ENCODE measurements around the gene ST3GAL5. TPM values are rescaled to one million over a fixed set of nuclear protein-coding genes. Genes with fewer than 3 reads are reported as not detected.
A peak's percentile ranks its signal among the peaks of the same experiment; 100 is the strongest.

Gene ST3GAL5
- total RNA-seq, 1 experiment from 2014 or later = 25.3 TPM

GRCh38 chr2:85828725-85829124 is 60.1 kb downstream of the ST3GAL5 start:
- Histone ChIP-seq H3K9me3 (ENCODE audit: low read depth, low read length, poor library complexity, severe bottlenecking) (no peaks in the 10 kb centered on the region), H3K36me3 (ENCODE audit: insufficient read depth, low read length, poor library complexity, severe bottlenecking) (no peaks in the 10 kb centered on the region), H3K4me3 (ENCODE audit: low read depth, low read length, poor library complexity, severe bottlenecking) (no peak overlapping the region), H3K27ac (ENCODE audit: low read depth, low read length, poor library complexity, severe bottlenecking) (no peak overlapping the region), H3K4me1 (ENCODE audit: insufficient read depth, low read length, poor library complexity, severe bottlenecking) (peaks cover 7% of the 10 kb centered on the region), H3K27me3 (replicated peaks; ENCODE audit: insufficient read depth, low read depth, low read length, poor library complexity) (no peaks in the 10 kb centered on the region)
- CTCF ChIA-PET = interaction anchor here (1.3 kb wide), 1 partner anchor 257 kb away, joined by 5 read pairs; no protein-coding TSS in a partner anchor
- TF ChIP-seq CTCF (conservative IDR thresholded peaks at IDR 0.05; ENCODE audit: low read depth, low read length) (no peak), EZH2 (IDR thresholded peaks at IDR 0.05; ENCODE audit: borderline replicate concordance, low read depth, low read length, poor library complexity, severe bottlenecking) (no peak)
- no peak for DNase-seq (ENCODE audit: low spot score)
- intact Hi-C loops (cut with micrococcal nuclease; ENCODE audit: unreplicated experiment) = loop anchor here (5.0 kb wide), 3 partner anchors 59 to 539 kb away; partner anchors contain the start of gene ST3GAL5
- POLR2A ChIA-PET (ENCODE audit: low non-redundant PET) = no interaction called here
- BruUV-seq (replicated peaks) = no TSS peak

GRCh38 chr2:85827879-85828569 is 60.8 kb downstream of the ST3GAL5 start:
- Histone ChIP-seq H3K4me1 (ENCODE audit: insufficient read depth, low read length, poor library complexity, severe bottlenecking) (peaks cover 7% of the 10 kb centered on the region), H3K36me3 (ENCODE audit: insufficient read depth, low read length, poor library complexity, severe bottlenecking) (no peaks in the 10 kb centered on the region), H3K27me3 (replicated peaks; ENCODE audit: insufficient read depth, low read depth, low read length, poor library complexity) (no peaks in the 10 kb centered on the region), H3K27ac (ENCODE audit: low read depth, low read length, poor library complexity, severe bottlenecking) (no peak overlapping the region), H3K4me3 (ENCODE audit: low read depth, low read length, poor library complexity, severe bottlenecking) (no peak overlapping the region), H3K9me3 (ENCODE audit: low read depth, low read length, poor library complexity, severe bottlenecking) (no peaks in the 10 kb centered on the region)
- no TSS peak for BruUV-seq (replicated peaks)
- intact Hi-C loops (cut with micrococcal nuclease; ENCODE audit: unreplicated experiment) = loop anchor here (1.0 to 5.0 kb wide), 5 partner anchors 59 to 539 kb away; partner anchors contain the start of gene ST3GAL5
- no peak for DNase-seq (ENCODE audit: low spot score)
- ChIA-PET CTCF (interaction anchor here (0.5 to 1.7 kb wide), 20 partner anchors 9 to 313 kb away, joined by 3 to 41 read pairs (median 4); partner anchors contain the start of genes POLR1A, PTCD3 and ST3GAL5), POLR2A (ENCODE audit: low non-redundant PET) (no interaction called here)
- no peak for TF ChIP-seq CTCF (conservative IDR thresholded peaks at IDR 0.05; ENCODE audit: low read depth, low read length)
- no peak for TF ChIP-seq EZH2 (IDR thresholded peaks at IDR 0.05; ENCODE audit: borderline replicate concordance, low read depth, low read length, poor library complexity, severe bottlenecking)

- no TSS peak for BruUV-seq (replicated peaks)
- Histone ChIP-seq H3K4me1 (ENCODE audit: insufficient read depth, low read length, poor library complexity, severe bottlenecking) (peaks cover 7% of the 10 kb centered on the region), H3K27ac (ENCODE audit: low read depth, low read length, poor library complexity, severe bottlenecking) (no peak overlapping the region), H3K27me3 (replicated peaks; ENCODE audit: insufficient read depth, low read depth, low read length, poor library complexity) (no peaks in the 10 kb centered on the region), H3K36me3 (ENCODE audit: insufficient read depth, low read length, poor library complexity, severe bottlenecking) (no peaks in the 10 kb centered on the region), H3K9me3 (ENCODE audit: low read depth, low read length, poor library complexity, severe bottlenecking) (no peaks in the 10 kb centered on the region), H3K4me3 (ENCODE audit: low read depth, low read length, poor library complexity, severe bottlenecking) (no peak overlapping the region)
- POLR2A ChIA-PET (ENCODE audit: low non-redundant PET) = no interaction called here
- peak; percentile 84 for DNase-seq (ENCODE audit: low spot score)
- CTCF ChIA-PET = interaction anchor here (0.5 to 1.7 kb wide), 21 partner anchors 8 to 476 kb away, joined by 3 to 41 read pairs (median 4); partner anchors contain the start of genes POLR1A, PTCD3 and ST3GAL5
- peak; percentile 95 for TF ChIP-seq CTCF (conservative IDR thresholded peaks at IDR 0.05; ENCODE audit: low read depth, low read length)
- no peak for TF ChIP-seq EZH2 (IDR thresholded peaks at IDR 0.05; ENCODE audit: borderline replicate concordance, low read depth, low read length, poor library complexity, severe bottlenecking)
- intact Hi-C loops (cut with micrococcal nuclease; ENCODE audit: unreplicated experiment) = loop anchor here (1.0 to 5.0 kb wide), 5 partner anchors 60 to 540 kb away; partner anchors contain the start of gene ST3GAL5
Observed at GRCh38 chr2:85826990-85827878, 61.6 kb downstream of the ST3GAL5 start.

All from A673 (cell line).